ENCODE results near the gene RTEL1. TPM values are rescaled to one million over a fixed set of nuclear protein-coding genes. Genes with fewer than 3 reads are reported as not detected.

The RTEL1 gene
- total RNA-seq, 4 donors from 2014 or later, result 10.2 to 34.4 (median 21.6) TPM

DNA sequence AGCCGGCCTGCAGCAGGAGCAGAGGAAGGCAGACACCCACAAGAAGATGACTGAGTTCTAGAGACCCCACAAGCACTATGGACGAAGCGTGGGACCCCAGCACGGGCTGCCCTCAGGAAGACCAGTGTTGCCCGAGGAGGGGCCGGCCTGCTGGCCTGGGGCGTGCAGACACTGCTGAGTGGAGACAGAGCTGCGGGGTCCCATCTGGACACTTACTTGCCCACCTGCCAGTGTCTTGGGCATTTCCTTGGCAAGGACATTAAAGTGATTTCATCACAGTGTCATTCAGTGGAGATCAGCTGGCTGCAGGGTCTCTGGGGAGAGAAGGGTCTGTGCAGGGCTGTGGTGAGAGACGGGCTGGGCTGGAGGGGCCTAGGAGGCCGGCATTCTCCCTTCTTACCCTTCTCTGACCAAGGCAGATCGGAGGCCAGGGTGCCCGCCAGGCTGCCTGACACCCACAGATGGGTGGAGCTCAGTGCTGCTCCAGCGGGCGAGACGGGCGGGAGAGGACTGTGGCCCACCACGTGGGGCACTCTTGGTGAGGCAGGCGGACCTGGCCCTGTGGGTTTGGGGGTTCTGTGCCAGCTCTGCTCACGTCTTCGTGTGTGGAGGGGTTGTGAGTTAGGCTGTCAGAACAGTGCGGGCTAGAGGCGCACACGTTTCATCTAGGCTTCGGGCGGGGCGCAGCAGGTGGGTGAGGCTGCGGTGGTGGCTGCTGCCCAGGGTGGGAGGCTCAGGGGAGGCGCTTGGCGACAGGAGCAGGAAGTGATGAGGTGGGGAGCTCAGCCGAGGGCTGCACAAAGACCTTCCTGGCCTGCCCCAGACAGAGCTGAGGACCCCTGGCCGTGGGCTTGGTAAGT is 78.0 kb downstream of the RTEL1 start, which contains the start of gene LIME1:
TSS of gene LIME1 (plus strand) at position 806 of the 860 bp plus-strand sequence. CDS start 886 bp downstream, outside the sequence.
- ATAC-seq (ENCODE audit: low FRiP score) (no peak), DNase-seq (ENCODE audit: low spot score) (no peak)
- TF ChIP-seq, protein P1, sequence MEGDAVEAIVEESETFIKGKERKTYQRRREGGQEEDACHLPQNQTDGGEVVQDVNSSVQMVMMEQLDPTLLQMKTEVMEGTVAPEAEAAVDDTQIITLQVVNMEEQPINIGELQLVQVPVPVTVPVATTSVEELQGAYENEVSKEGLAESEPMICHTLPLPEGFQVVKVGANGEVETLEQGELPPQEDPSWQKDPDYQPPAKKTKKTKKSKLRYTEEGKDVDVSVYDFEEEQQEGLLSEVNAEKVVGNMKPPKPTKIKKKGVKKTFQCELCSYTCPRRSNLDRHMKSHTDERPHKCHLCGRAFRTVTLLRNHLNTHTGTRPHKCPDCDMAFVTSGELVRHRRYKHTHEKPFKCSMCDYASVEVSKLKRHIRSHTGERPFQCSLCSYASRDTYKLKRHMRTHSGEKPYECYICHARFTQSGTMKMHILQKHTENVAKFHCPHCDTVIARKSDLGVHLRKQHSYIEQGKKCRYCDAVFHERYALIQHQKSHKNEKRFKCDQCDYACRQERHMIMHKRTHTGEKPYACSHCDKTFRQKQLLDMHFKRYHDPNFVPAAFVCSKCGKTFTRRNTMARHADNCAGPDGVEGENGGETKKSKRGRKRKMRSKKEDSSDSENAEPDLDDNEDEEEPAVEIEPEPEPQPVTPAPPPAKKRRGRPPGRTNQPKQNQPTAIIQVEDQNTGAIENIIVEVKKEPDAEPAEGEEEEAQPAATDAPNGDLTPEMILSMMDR (IDR thresholded peaks at IDR 0.05), result no peak

- DNase-seq (ENCODE audit: low spot score), result no peak
- TF ChIP-seq, protein P1 (IDR thresholded peaks at IDR 0.05), result no peak
- no peak for ATAC-seq (ENCODE audit: low FRiP score)
These were observed 79.0 kb downstream of the RTEL1 start for GRCh38 chr20:63736893-63737694.

DNA sequence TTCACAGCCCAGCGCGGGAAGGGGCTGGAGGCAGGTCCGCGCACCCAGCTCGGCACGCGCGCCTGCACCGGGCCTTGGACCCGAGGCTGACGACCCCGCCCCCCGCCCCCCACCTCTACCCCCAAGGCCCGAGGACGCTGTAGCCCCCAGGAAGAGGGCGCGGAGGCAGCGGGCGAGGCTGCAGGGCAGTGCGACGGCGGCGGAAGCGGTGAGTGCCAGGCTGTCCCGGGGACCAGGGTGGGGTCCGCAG is 79.5 kb downstream of the RTEL1 start:
- DNase-seq (ENCODE audit: low spot score) (no peak), ATAC-seq (ENCODE audit: low FRiP score) (no peak)
- TF ChIP-seq, protein P1 (IDR thresholded peaks at IDR 0.05), result no peak

DNA sequence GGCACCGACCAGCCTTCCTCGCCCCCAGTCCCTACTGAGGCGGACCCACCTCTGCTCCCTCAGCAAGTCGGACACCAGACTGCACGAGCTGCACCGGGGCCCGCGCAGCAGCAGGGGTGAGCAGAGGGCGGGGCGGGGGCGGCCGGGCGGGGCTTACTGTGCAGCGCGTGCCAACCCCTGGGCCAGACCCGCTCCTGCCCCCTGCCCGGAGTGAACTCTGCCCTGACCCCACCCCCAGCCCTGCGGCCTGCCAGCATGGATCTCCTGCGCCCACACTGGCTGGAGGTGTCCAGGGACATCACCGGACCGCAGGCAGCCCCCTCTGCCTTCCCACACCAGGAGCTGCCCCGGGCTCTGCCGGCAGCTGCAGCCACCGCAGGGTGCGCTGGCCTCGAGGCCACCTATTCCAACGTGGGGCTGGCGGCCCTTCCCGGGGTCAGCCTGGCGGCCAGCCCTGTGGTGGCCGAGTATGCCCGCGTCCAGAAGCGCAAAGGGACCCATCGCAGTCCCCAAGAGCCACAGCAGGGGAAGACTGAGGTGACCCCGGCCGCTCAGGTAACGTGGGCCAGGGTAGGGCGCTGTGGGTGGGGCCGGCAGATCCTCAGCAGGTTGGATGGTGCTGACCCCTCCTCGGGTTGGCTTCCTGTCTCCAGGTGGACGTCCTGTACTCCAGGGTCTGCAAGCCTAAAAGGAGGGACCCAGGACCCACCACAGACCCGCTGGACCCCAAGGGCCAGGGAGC is 80.0 kb downstream of the RTEL1 start:
- ATAC-seq (ENCODE audit: low FRiP score), result no peak
- no peak for DNase-seq (ENCODE audit: low spot score)
- TF ChIP-seq, protein P1 (IDR thresholded peaks at IDR 0.05), result no peak

- ATAC-seq (ENCODE audit: low FRiP score) (no peak), DNase-seq (ENCODE audit: low spot score) (no peak)
- TF ChIP-seq, protein P1 (IDR thresholded peaks at IDR 0.05), result no peak
These were observed 80.6 kb downstream of the RTEL1 start for GRCh38 chr20:63738687-63739129.

DNA sequence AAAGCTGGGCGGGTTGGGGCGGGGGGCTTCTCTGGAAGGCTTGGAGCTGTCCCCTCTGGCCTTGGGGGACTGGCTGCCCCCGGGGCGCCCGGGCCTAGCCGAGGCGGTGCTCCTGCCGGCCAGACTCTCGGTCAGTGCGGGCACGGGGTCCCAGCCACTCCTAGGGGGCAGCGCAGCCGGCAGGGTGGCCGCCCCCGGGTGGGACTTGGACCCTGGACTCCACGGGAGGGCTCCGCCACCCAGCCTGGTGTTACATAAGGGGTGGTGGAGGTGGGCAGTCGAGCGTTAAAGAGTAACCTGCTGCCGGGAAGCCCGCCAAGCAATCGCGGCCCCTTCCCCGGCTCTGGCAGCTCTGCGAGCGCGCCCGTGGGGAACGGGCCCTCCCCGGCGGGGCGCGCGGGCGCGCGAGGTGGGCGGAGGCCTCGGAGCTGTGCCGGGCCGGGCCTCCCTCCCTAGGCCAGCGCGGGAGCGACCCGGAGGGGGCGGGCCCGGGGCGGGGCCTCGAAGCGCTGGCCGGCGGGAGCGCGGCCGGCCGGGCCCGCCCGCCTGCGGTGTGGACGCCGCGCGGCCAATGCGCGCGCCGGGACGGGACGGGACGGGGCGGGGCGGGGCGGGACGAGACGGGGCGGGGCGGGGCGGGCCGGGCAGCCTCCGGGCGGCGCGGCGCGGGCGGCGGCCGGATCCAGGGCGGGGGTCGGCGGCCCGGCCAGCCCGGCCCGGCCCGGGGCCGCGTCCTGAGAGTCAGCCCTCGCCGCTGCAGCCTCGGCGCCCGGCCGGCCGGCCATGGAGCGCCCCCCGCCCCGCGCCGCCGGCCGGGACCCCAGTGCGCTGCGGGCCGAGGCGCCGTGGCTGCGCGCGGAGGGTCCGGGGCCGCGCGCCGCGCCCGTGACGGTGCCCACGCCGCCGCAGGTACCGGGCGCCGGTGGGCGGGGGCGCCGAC is 81.3 kb downstream of the RTEL1 start, which contains the start of gene SLC2A4RG:
TSS of gene SLC2A4RG (plus strand) at position 647 of the 940 bp plus-strand sequence. CDS start at position 784, 137 bp downstream.
- ATAC-seq (ENCODE audit: low FRiP score) (peak; percentile 74), DNase-seq (ENCODE audit: low spot score) (no peak)
- TF ChIP-seq, protein P1 (IDR thresholded peaks at IDR 0.05), result no peak
